HG03521 (cell line): Measurements from ENCODE around the gene COASY.
A peak's percentile ranks its signal among the peaks of the same experiment; 100 is the strongest.
"Not testable (repeated sequence)": the region's sequence is repeated elsewhere in the genome, so short reads cannot be mapped to it uniquely, and the experiment has no call there.

Experiments used
- ATAC-seq: cut with Tn5 transposase; IDR thresholded peaks from one replicate; pipeline ENCODE4 v1.9.1; 2021; ENCODE audit warnings: mild to moderate bottlenecking, moderate library complexity; ENCODE audit not compliant: unreplicated experiment

The COASY gene

DNA sequence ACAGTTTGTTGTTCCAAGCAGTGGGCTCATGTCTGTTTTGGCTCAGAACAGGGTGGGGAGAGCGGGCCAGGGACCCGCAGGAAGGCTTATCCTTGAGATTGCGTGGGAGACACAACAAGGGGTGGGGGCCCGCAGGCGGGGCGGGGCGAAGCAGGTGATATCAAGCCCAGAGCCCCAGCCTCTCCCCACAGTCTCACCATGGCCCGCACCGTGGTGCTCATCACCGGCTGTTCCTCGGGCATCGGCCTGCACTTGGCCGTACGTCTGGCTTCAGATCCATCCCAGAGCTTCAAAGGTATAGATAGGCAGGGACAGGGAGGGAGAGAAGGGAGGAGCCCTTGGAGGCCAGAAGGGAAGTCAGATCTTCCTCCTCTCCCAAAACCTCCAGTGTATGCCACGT is 9.2 kb upstream of the COASY start, which contains the start of gene HSD17B1:
HSD17B1 (plus strand) TSS at position 188 of the 400 bp plus-strand sequence; CDS start at position 199, 11 bp downstream.
- ATAC-seq, result not testable (repeated sequence)

DNA sequence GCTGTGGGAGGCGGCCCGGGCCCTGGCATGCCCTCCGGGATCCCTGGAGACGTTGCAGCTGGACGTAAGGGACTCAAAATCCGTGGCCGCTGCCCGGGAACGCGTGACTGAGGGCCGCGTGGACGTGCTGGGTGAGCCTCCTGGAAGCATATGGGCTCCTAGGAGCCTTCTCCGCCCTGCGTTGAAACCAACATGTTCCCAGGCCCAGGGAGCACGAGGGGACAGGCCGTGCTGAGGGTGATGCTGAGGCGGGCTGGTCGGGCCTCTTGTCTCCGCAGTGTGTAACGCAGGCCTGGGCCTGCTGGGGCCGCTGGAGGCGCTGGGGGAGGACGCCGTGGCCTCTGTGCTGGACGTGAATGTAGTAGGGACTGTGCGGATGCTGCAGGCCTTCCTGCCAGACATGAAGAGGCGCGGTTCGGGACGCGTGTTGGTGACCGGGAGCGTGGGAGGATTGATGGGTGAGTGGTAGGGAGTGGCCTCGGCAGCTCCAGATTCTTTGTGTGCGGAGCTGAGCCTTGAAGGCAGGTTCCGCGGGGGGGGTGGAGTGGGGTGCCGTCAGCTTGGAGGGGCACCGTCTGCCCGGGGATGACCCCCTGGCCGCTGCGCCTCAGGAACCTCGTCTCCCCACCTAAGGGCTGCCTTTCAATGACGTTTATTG is 8.7 kb upstream of the COASY start:
- no peak for ATAC-seq

DNA sequence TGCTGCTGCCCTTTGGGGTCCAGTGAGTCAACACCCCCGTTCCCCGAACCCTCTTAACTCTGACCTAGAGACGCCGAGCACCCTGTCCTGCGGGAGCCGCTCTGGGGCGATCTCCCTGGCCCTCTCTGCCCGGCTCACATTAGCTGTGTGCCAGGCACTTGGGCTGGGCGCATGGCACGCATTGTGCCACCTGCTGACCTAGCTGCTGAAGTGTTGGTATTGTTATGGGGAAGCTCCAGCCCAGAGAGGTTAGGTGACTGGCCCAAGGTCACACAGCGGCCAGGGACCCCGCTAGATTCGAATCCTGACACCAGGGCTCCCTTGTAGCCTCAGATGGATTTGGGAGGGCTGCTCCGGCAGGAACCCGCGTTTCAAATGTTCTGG is 8.1 kb upstream of the COASY start:
- no peak for ATAC-seq

DNA sequence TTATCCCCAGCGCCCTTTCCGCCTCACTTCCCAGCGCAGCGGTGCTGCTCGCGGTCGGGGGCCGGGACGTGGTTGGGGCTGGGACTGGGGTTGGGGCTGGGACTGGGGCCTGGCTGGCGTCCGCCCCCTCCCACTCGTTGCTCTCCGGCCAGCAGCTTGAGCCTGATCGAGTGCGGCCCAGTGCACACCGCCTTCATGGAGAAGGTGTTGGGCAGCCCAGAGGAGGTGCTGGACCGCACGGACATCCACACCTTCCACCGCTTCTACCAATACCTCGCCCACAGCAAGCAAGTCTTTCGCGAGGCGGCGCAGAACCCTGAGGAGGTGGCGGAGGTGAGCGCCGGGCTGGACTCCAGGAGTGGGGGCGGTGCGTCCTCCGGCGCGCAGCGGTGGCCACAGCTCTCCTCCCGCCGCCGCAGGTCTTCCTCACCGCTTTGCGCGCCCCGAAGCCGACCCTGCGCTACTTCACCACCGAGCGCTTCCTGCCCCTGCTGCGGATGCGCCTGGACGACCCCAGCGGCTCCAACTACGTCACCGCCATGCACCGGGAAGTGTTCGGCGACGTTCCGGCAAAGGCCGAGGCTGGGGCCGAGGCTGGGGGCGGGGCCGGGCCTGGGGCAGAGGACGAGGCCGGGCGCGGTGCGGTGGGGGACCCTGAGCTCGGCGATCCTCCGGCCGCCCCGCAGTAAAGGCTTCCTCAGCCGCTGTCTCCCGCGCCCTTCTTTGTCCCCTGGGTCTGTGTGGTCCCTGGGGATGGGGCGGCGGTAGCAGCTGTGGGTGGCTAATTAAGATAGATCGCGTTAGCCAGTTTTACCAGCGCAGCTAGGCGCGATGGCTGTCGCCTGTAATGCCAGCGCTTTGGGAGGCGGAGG is 7.5 kb upstream of the COASY start:
- peak; percentile 74 for ATAC-seq

DNA sequence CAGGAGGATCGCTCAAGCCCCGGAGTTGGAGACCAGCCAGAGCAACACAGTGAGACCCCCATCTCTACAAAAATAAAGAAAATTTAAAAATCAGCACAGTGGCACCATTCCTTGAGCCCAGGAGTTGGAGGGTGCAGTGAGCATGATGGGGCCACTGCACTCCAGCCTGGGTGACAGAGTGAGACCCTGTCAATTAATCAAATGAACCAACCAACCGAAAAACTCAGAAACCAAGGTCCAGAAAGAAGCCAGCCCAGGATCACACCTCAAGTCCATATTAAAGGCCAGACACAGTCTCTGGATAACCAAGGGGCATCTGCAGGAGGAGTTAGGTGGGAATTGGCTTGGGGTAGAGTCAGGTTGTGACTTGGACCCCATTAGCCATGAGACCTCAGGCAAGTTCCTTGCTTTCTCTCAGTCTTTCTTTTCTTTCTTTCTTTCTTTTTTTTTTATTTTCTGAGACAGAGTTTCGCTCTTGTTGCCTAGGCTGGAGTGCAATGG is 6.8 kb upstream of the COASY start:
- ATAC-seq, result no peak

DNA sequence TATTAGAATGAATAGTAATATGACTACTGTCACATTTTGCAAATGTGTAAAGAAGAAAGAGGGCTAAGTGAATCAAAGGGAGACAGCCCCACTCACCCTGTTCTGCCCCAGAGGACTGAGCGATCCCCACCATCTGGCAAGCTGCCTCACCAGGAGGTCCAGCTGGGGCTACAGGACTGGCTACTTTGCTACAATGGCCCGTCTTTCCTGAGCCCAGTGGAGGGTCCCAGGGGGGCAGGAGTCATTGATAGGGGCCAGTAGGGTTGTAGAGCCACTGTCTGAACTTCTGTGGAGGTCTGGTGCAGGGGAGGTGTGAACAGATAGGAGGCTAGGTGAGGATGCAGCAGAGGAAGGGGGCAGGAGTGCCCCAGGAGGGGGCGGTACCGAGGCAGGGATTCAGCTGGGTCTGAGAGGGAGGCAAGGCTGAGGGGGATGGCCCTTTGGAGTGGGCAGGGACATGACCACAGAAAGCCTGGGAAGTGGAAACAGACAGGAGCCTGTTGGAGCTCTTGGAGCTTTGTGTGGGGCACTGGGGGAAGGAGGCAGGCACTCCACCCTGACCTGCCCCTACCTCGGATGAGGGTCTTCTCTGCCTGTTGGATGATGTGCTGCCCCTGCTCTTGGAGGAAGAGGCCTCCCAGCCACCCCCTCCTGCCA is 5.9 kb upstream of the COASY start:
- not testable (repeated sequence) for ATAC-seq

DNA sequence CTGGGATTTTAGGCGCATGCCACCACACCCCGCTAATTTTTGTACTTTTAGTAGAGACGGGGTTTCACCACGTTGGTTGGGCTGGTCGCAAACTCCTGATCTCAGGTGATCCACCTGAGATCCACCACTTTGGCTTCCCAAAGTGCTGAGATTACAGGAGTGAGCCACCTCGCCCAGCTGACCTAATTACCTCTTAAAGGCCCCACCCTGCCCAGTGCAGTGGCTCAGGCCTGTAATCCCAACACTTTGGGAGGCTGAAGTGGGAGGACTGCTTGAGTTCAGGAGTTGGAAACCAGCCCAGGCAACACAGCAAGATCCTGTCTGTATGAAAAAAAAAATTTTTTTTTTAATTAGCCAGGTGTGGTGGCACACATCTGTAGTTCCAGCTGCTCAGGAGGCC is 2.9 kb upstream of the COASY start:
- ATAC-seq, result no peak

DNA sequence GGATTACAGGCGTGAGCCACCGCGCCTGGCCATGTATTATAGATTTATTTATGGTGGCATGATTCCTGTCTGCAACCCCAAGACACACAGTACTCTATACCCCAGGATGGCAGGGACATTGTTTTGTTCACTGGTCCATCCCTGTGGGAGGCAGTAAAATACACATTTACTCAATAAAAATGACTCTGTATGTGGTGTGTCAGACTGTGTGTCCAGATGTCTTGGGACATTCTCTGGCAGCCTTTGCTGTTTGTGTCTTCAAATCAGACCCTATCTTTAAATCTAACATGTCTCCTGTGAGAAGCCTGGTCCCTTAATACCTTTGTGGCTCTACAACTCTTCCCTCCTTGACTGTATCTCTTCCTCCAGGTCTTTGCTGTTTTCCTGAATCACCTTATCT is 1.7 kb upstream of the COASY start:
- no peak for ATAC-seq

DNA sequence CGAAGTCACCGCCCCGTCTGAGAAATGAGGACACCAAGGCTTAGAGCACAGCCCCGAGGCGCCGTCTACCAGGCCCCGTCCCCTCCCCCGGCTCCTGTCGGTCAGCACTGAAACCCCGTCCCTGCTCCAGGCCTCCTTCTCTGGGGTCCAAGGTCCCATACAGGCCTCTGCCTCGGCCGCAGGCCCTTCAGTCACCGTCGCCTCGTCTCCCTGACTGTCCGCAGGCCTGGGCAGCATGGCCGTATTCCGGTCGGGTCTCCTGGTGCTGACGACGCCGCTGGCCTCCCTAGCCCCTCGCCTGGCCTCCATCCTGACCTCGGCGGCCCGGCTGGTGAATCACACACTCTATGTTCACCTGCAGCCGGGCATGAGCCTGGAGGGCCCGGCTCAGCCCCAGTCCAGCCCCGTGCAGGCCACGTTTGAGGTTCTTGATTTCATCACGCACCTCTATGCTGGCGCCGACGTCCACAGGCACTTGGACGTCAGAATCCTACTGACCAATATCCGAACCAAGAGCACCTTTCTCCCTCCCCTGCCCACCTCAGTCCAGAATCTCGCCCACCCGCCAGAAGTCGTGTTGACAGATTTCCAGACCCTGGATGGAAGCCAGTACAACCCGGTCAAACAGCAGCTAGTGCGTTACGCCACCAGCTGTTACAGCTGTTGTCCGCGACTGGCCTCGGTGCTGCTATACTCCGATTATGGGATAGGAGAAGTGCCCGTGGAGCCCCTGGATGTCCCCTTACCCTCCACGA is 617 bp downstream of the COASY start:
- no peak for ATAC-seq

DNA sequence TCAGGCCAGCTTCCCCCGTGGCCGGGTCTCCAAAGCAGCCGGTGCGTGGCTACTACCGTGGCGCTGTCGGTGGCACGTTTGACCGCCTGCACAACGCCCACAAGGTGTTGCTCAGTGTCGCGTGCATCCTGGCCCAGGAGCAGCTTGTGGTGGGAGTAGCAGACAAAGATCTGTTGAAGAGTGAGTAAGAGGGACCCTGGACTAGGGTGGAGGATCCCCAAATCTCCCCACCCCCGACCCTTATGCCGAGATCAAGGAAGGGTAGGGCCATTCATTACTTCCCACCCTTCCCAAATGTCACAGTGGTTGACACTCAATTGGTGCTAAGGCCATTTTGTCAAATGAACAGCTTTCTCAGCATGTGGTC is 1.2 kb downstream of the COASY start:
- no peak for ATAC-seq

DNA sequence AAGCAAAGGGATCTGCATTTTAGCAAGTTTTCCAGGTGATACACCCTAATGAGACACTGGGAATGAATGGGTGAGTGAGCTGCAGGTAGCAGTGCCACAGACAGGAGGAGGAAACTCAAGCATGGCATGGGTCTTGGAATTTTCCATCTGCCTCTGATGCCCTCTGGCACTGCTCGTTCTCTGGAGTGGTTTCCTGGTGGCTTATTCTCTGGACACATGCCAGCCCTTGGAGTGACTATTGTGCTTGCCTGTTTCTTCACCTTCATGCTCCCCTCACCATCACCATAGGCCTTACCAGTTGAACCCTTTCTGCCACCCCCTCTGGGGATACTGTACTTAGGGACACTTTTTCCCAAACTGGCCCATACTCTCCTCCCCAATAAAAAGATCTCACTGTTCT is 1.6 kb downstream of the COASY start:
- ATAC-seq, result no peak

DNA sequence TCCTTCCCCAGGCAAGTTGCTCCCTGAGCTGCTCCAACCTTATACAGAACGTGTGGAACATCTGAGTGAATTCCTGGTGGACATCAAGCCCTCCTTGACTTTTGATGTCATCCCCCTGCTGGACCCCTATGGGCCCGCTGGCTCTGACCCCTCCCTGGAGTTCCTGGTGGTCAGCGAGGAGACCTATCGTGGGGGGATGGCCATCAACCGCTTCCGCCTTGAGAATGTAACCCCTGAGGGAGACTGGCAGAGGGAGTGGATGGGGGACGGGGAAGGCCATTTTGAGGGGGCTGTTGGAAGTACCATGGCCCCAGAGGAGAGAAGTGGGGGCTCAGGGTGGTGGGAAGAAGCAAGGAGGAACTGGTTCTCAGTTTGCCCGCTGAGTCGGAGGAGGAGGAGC is 2.0 kb downstream of the COASY start:
- ATAC-seq, result no peak

DNA sequence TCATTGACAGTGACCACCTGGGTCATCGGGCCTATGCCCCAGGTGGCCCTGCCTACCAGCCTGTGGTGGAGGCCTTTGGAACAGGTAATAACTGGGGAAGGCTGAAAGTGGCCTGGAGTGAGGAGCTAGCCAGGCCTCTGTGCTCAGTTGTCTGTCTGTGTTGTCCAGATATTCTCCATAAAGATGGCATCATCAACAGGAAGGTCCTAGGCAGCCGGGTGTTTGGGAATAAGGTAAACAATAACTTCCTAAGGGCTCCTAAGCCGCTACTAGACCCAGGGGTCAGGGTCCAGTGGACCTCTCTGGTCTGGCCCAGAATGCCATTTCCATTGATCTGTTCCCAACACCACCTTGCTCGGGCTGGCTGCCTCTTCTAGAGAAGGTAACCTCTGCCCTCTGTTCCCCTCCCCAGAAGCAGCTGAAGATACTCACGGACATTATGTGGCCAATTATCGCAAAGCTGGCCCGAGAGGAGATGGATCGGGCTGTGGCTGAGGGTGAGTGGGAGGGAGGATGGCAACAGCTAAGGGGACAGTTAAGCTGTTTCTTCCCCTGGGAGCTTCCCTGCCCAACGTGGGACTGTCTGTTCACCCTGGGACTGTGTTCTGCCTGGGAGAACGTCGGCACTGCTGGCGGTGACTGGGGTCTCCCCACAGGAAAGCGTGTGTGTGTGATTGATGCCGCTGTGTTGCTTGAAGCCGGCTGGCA is 3.0 kb downstream of the COASY start:
- no peak for ATAC-seq

DNA sequence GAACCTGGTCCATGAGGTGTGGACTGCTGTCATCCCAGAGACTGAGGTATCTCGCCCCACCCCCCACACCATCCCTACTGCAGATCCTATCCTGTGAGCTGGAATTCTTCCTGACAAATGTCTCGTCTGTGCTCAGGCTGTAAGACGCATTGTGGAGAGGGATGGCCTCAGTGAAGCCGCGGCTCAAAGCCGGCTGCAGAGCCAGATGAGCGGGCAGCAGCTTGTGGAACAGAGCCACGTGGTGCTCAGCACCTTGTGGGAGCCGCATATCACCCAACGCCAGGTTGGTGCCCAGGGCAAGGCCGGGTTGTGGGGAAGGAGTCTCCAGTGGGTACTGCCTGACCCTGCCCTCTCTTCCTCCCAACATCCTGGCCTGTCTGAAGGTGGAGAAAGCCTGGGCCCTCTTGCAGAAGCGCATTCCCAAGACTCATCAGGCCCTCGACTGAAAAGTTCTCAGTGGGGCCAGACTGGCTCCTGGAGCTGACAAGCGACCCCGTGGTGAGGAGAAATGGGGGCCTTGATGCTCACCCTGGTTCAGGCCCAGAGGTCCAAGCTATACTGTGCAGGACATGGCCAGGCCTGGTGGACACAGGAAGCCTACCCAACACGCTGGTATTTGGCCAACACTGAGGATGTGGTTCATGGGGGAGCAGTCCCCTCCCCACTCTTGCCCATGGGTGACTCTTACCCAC is 3.7 kb downstream of the COASY start:
- ATAC-seq, result no peak

DNA sequence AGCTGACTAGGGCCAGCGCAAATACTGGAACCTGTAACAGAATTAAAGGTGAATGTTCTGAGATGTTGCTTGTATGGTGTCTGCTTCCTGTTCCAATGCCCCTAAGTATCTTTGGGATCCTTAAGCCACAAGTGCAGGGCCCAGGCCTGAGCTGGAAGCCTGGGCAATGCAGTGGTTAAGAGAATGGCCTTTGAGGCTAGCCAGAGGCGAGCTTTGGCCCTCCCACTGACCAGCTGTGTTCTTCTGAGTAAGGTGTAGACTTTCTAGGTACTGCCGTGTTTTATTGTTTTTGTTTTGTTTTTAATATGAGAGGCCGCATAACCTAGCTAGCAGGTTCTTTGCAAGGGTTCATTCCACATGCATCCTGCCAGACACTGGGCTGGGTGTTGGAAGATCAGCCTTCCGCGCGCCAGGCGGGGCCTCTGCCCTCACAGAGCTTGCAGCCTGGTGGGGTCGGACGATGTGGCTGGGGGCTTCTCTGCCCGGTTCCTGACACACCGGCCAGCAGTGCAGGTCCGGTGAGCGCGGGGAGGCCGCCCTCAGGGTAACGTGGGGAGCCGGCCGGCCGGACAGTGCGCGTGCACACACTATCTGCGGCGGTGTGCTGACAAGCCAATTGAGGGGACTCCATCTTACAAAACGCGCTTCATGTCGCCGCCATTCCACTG is 4.4 kb downstream of the COASY start:
- ATAC-seq, result no peak

DNA sequence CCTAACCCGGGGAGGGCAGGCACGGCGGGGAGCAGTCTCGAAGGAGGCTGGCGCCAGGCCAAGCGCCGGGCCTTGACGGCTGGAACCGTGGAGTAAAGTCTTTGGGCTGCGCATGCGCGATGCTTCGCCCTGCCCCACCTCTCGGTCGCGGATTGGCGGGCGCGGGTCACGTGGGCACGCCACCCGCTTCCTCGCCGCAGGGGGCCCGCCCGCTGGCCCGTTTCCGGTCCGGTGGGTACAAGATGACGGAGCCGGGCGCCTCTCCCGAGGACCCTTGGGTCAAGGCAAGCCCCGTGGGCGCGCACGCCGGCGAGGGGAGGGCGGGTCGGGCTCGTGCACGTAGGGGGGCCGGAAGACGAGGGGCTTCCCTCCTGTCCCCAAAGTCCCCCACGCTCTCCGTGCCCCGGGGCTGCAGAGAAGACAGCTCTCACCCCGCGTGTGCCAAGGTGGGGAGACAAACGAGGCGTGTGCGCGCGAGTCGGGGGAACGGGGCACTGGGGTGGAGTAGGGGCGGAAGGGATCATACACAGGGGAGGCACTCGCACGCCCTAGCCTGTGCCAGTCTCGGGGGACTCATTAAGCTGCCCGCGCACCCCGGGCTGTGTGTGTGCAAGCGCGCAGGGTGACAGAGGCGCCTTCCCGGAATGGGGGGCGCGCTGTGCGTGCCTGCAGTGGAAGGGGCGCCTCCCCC is 5.1 kb downstream of the COASY start, which contains the start of gene MLX:
MLX (plus strand) TSS at position 218 of the 691 bp plus-strand sequence; CDS start at position 243, 25 bp downstream.
- ATAC-seq, result peak; percentile 65

DNA sequence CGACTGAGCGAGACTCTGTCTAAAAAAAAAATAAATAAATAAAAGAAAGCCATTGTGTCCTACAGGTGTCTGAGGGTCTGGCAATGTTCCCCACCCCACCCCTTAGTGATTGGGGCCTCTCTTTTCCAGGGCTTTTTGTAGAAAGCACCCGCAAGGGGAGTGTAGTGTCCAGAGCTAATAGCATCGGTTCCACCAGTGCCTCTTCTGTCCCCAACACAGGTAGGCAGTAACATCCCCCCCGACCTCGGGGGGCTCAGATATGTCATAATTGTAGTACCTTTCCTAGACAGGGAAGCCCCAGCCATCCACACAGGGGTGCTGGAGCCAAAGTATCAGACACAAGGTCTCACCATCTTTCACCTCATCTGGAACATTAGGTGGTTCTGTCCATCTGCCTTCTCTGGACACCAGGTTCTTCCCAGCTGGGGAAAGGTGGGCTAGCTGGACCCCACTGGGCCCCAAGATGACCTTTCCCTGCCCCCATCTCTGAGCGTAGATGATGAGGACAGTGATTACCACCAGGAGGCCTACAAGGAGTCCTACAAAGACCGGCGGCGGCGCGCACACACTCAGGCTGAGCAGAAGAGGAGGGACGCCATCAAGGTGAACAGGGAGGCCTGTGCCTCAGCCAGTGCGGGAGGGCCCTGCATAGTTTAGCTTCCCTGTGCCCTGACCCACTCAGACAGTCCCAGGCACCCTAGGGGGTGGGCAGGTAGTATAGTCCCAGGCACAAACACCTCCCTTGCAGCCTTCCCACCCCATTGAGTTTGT is 6.6 kb downstream of the COASY start:
- no peak for ATAC-seq
